HepG2 (cell line): Measurements from ENCODE around the gene TMEM187. TPM values are rescaled to one million over a fixed set of nuclear protein-coding genes. Genes with fewer than 3 reads are reported as not detected.

Experiments
- ASH2L ChIP-seq: fragments of 300-600, 200-600 bp; sonication (generic); IDR thresholded peaks from 2 replicates; pipeline ENCODE4 v1.7.0; 2017; ENCODE audit warnings: low read depth, mild to moderate bottlenecking, moderate library complexity, mixed read lengths, low read length; ENCODE audit not compliant: insufficient read length
- GLI4 ChIP-seq: sonication (generic); formaldehyde crosslinking; IDR thresholded peaks from 2 replicates; pipeline ENCODE4 v1.5.1; 2020; ENCODE audit warnings: missing genetic modification reagents, mild to moderate bottlenecking, moderate library complexity, borderline replicate concordance
- HBP1 ChIP-seq: IDR thresholded peaks from 2 replicates; pipeline ENCODE4 v1.6.1; 2016; ENCODE audit warnings: low read depth, control low read depth
- KLF9 ChIP-seq: IDR thresholded peaks from 2 replicates; pipeline ENCODE4 v1.6.1; 2016; ENCODE audit warnings: low read depth
- MAFK ChIP-seq, 2 experiments: IDR thresholded peaks in 1 of 2; conservative IDR thresholded peaks in 1 of 2; 2 replicates each; pipeline ENCODE4 v1.6.1; 2011; ENCODE audit warnings: improper control_type of control experiment in 2 of 2, low read length in 2 of 2
- MTF2 ChIP-seq: sonication (generic); formaldehyde crosslinking; IDR thresholded peaks from 2 replicates; pipeline ENCODE4 v1.5.0; 2020; ENCODE audit warnings: missing genetic modification reagents, borderline replicate concordance
- NFAT5 ChIP-seq: sonication (generic); formaldehyde crosslinking; IDR thresholded peaks from 2 replicates; pipeline ENCODE4 v1.4.0; 2020; ENCODE audit warnings: missing genetic modification reagents
- NFATC3 ChIP-seq: sonication (generic); formaldehyde crosslinking; IDR thresholded peaks from 2 replicates; pipeline ENCODE4 v1.5.1; 2020; ENCODE audit warnings: mild to moderate bottlenecking, missing genetic modification reagents
- NFE2 ChIP-seq: sonication (generic); formaldehyde crosslinking; IDR thresholded peaks from 2 replicates; pipeline ENCODE4 v1.4.0; 2020; ENCODE audit warnings: missing genetic modification reagents
- NFYC ChIP-seq: IDR thresholded peaks from 2 replicates; pipeline ENCODE4 v1.6.1; 2016; ENCODE audit warnings: missing genetic modification reagents, missing compliant biosample characterization
- POLR2AphosphoS2 ChIP-seq: IDR thresholded peaks from 2 replicates; pipeline ENCODE4 v1.6.1; 2011; ENCODE audit warnings: low read depth, low read length, improper control_type of control experiment
- PRMT3 ChIP-seq: sonication (generic); formaldehyde crosslinking; IDR thresholded peaks from 2 replicates; pipeline ENCODE4 v1.8.1; 2022; ENCODE audit warnings: low read depth, mild to moderate bottlenecking, moderate library complexity, missing genetic modification reagents, borderline replicate concordance
- RAD21 ChIP-seq: fragments of 450-650 bp; formaldehyde crosslinking; IDR thresholded peaks from 2 replicates; pipeline ENCODE4 v1.5.0; 2020; ENCODE audit warnings: mild to moderate bottlenecking
- TP53 ChIP-seq: sonication (generic); formaldehyde crosslinking; conservative IDR thresholded peaks from 2 replicates; pipeline ENCODE4 v1.4.0; 2020; ENCODE audit warnings: missing genetic modification reagents
- ZBTB1 ChIP-seq: sonication (generic); formaldehyde crosslinking; IDR thresholded peaks from 2 replicates; pipeline ENCODE4 v1.4.0; 2020; ENCODE audit warnings: missing genetic modification reagents, borderline replicate concordance
- ZFP82 ChIP-seq: sonication (generic); formaldehyde crosslinking; IDR thresholded peaks from 2 replicates; pipeline ENCODE4 v1.5.1; 2020; ENCODE audit warnings: mild to moderate bottlenecking, missing genetic modification reagents, borderline replicate concordance
- ZNF12 ChIP-seq: sonication (generic); formaldehyde crosslinking; IDR thresholded peaks from 2 replicates; pipeline ENCODE4 v1.5.0; 2020; ENCODE audit warnings: missing genetic modification reagents
- ZNF224 ChIP-seq: sonication (generic); formaldehyde crosslinking; IDR thresholded peaks from 2 replicates; pipeline ENCODE4 v1.5.0; 2020; ENCODE audit warnings: mild to moderate bottlenecking, missing genetic modification reagents
- ZNF292 ChIP-seq: sonication (generic); formaldehyde crosslinking; IDR thresholded peaks from 2 replicates; pipeline ENCODE4 v1.8.1; 2022; ENCODE audit warnings: mild to moderate bottlenecking, low read depth, missing genetic modification reagents, borderline replicate concordance
- ZNF441 ChIP-seq: sonication (generic); formaldehyde crosslinking; IDR thresholded peaks from 2 replicates; pipeline ENCODE4 v1.7.0; 2021; ENCODE audit warnings: missing genetic modification reagents, borderline replicate concordance
- ZNF564 ChIP-seq: sonication (generic); formaldehyde crosslinking; IDR thresholded peaks from 2 replicates; pipeline ENCODE4 v1.8.1; 2023; ENCODE audit warnings: mild to moderate bottlenecking, missing genetic modification reagents
- ZNF709 ChIP-seq: sonication (generic); formaldehyde crosslinking; IDR thresholded peaks from 2 replicates; pipeline ENCODE4 v1.5.0; 2020; ENCODE audit warnings: mild to moderate bottlenecking, missing genetic modification reagents
- ZNF746 ChIP-seq: sonication (generic); formaldehyde crosslinking; IDR thresholded peaks from 2 replicates; pipeline ENCODE4 v1.8.0; 2022; ENCODE audit warnings: mild to moderate bottlenecking, missing genetic modification reagents
- ZNF766 ChIP-seq: sonication (generic); formaldehyde crosslinking; IDR thresholded peaks from 2 replicates; pipeline ENCODE4 v1.5.0; 2020; ENCODE audit warnings: missing genetic modification reagents, borderline replicate concordance
- ZNF776 ChIP-seq: sonication (generic); formaldehyde crosslinking; IDR thresholded peaks from 2 replicates; pipeline ENCODE4 v1.4.0; 2020; ENCODE audit warnings: mild to moderate bottlenecking, missing genetic modification reagents
- ZNF83 ChIP-seq: sonication (generic); formaldehyde crosslinking; IDR thresholded peaks from 2 replicates; pipeline ENCODE4 v1.4.0; 2020; ENCODE audit warnings: missing genetic modification reagents, mild to moderate bottlenecking, borderline replicate concordance
- polyA plus RNA-seq, 8 experiments: library from polyadenylated mRNA; depleted of rRNA in 3 of 8; stranded (reverse) in 7 of 8; unstranded in 1 of 8; fragments of >200 nt; fragmentation: Illumina TruSeq in 4 of 8; extraction: Trizol in 4 of 8; gene quantifications; 2 replicates each; pipeline versions ENCODE4 v1.2.1 to v1.2.3, GENCODE V29; 2011 to 2016; ENCODE audit warnings: low read depth in 4 of 8, missing spikeins in 1 of 8, mixed read lengths in 1 of 8; ENCODE audit not compliant: insufficient read depth in 1 of 8
- total RNA-seq, 5 experiments: library from RNA; depleted of rRNA; stranded (reverse); fragments of >200 nt; fragmentation: Illumina TruSeq; extraction: Trizol; gene quantifications; 2 replicates each; pipeline ENCODE4 v1.2.3, GENCODE V29; 2016; ENCODE audit warnings: low read depth in 1 of 5

TMEM187 gene
- total and polyA plus RNA-seq, 2 of the 13 experiments (the other 11 are each of a cell fraction or from before 2014, with no cell fraction given) = 2.2 to 6.2 TPM

- no peak for TF ChIP-seq MAFK (conservative IDR thresholded peaks at IDR 0.05 in 1 of 2, IDR thresholded peaks at IDR 0.05 in 1 of 2; ENCODE audit: low read length in 2 of 2)
- TF ChIP-seq NFAT5 (CRISPR knock-in tag) = no peak
- TF ChIP-seq NFE2 (CRISPR knock-in tag) = no peak
- no peak for TF ChIP-seq ZNF224 (CRISPR knock-in tag)
- no peak for TF ChIP-seq ZNF746 (CRISPR knock-in tag)
- no peak for TF ChIP-seq ZNF564 (CRISPR knock-in tag)
- peak; percentile 67; the same call in 1 of the 2 replicates for TF ChIP-seq RAD21 (CRISPR knock-in tag)
- TF ChIP-seq TP53 = no peak
- TF ChIP-seq POLR2AphosphoS2 = peak; percentile 67; the same call in 1 of the 2 replicates
- no peak for TF ChIP-seq GLI4 (CRISPR knock-in tag)
- TF ChIP-seq ZNF83 (CRISPR knock-in tag) = no peak
- no peak for TF ChIP-seq ZNF766 (CRISPR knock-in tag)
- TF ChIP-seq ASH2L = no peak
- TF ChIP-seq ZNF12 = no peak
- no peak for TF ChIP-seq KLF9
- no peak for TF ChIP-seq ZFP82 (CRISPR knock-in tag)
- TF ChIP-seq NFYC (CRISPR knock-in tag) = no peak
- no peak for TF ChIP-seq ZNF709 (CRISPR knock-in tag)
- no peak for TF ChIP-seq ZNF292 (CRISPR knock-in tag)
- no peak for TF ChIP-seq MTF2 (CRISPR knock-in tag)
- no peak for TF ChIP-seq ZNF776
- TF ChIP-seq HBP1 (CRISPR knock-in tag) = no peak
- no peak for TF ChIP-seq ZBTB1 (CRISPR knock-in tag)
- TF ChIP-seq NFATC3 (CRISPR knock-in tag) = no peak
- no peak for TF ChIP-seq ZNF441 (CRISPR knock-in tag)
- TF ChIP-seq PRMT3 (CRISPR knock-in tag) = no peak
Measured at GRCh38 chrX:153947009-153947769, 25.4 kb upstream of the TMEM187 start (continued).
